LNCaP clone FGC (cell line): Measurements from ENCODE around the gene UBE2G1.

Experiments used
- DNase-seq: peaks from one replicate; pipeline ENCODE4 v3.0.0-alpha.2; 2011; ENCODE audit warnings: low read depth
- H3K4me3 ChIP-seq: 2 replicates; pipeline ENCODE4 v1.5.1; 2011; ENCODE audit warnings: mild to moderate bottlenecking, low read depth, low read length, control low read depth
- TF ChIP-seq, protein P1 (sequence below): IDR thresholded peaks from 2 replicates; pipeline ENCODE4 v1.5.1; 2012; ENCODE audit warnings: mild to moderate bottlenecking; ENCODE audit not compliant: control insufficient read depth, insufficient read depth; ENCODE audit errors: extremely low read depth

The UBE2G1 gene

DNA sequence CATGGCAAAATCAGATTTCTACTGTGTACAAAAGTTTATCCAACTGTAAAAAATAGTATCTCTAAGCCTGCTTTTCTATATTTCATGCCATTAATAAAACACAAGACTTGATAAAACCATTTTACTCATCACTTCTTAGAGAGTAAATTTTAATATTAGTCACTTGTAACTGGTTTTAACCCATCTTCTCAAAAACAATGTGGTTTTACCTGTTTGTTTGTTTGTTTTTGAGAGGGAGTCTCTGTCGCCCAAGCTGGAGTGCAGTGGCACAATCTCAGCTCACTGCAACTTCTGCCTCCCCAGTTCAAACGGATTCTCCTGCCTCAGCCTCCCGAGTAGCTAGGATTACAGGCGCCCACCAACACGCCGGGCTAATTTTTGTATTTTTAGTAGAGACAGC is 32.1 kb downstream of the UBE2G1 start:
- H3K4me3 ChIP-seq, result no peak overlapping the region
- DNase-seq, result no peak
- TF ChIP-seq, protein P1, sequence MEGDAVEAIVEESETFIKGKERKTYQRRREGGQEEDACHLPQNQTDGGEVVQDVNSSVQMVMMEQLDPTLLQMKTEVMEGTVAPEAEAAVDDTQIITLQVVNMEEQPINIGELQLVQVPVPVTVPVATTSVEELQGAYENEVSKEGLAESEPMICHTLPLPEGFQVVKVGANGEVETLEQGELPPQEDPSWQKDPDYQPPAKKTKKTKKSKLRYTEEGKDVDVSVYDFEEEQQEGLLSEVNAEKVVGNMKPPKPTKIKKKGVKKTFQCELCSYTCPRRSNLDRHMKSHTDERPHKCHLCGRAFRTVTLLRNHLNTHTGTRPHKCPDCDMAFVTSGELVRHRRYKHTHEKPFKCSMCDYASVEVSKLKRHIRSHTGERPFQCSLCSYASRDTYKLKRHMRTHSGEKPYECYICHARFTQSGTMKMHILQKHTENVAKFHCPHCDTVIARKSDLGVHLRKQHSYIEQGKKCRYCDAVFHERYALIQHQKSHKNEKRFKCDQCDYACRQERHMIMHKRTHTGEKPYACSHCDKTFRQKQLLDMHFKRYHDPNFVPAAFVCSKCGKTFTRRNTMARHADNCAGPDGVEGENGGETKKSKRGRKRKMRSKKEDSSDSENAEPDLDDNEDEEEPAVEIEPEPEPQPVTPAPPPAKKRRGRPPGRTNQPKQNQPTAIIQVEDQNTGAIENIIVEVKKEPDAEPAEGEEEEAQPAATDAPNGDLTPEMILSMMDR, result no peak

DNA sequence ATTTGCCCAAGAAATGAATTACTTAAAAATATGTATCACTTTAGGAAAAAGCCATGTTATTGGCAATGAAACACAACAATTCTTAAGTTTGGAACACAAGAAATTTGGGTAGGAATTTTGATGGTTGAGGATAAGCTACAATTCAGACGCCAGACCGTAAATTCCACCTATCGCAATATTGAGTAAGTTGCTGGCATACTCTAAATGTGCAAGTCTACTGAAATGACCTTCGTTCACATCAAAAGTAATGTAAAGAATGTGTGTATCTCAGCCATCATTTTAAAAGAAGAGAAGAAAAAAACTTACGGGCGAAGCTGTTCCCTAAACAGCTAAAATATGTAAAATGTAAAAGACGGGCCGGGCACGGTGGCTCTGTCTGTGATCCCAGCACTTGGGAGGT is 33.4 kb downstream of the UBE2G1 start:
- no peak overlapping the region for H3K4me3 ChIP-seq
- DNase-seq, result no peak
- TF ChIP-seq, protein P1, result no peak

DNA sequence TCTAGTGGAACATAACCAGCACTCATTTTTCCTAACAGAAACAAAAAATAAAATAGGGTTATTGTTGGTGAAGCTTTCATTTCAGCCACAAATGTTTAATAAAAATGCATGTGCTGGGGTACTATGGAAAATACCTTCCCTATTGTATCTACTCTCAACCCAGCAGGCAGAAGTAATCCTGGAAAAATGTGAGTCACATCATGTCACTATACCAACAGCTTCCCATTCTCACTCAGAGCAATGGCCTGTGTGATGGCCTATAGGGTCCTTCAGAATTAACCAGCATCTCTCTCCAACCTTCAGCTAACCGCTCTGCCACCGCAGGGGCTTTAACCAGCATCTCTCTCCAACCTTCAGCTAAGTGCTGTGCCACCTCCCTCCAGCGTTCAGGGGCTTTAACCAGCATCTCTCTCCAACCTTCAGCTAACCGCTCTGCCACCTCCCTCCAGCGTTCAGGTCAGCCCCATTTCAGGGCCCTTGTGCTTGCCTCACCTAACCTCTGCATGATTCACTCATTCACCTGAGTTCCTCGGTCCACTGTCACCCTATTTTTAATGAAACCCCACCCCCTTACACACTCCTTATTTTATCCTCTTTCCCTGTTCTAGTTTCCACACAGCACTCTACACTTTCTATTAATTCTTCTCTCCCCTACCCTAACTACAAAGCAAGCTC is 34.0 kb downstream of the UBE2G1 start:
- no peak for DNase-seq
- TF ChIP-seq, protein P1, result no peak
- no peak overlapping the region for H3K4me3 ChIP-seq

DNA sequence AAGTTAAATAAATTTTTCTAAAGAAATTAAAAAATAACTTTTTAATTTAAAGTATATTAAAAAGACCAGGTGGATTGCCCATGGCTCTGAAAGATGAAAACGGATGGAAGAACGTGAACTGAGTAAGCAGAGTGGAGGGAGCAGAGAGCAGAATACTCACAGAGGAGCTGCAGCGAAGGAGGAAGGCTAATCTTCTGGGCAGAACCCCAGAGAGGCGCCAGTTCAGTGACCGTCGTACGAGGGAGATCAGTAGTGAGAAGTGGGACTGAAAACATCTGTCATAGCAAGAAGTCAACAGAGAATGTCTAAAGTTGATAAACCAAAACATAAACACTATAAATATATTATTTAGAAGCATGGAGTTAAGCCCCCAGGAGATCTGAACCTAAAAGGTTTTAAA is 34.9 kb downstream of the UBE2G1 start:
- no peak for DNase-seq
- TF ChIP-seq, protein P1, result no peak
- no peak overlapping the region for H3K4me3 ChIP-seq

DNA sequence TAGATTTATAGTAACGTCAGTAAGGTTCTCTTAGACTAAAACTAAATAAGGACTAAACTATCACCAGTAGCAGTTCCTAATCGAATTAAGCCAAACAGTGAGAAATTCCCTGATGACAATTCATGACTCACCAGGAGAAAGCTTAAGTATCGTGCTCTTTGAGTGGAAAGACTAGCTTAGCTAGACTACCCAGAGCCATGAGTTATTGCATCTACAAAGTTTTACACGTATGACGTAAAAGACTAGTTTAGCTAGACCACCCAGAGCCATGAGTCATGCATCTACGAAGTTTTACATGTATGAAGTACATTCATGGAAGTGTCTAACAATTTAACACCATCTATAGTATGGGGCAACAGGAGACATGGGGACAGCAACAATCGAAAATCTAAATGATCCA is 36.6 kb downstream of the UBE2G1 start:
- no peak for DNase-seq
- H3K4me3 ChIP-seq, result no peak overlapping the region
- TF ChIP-seq, protein P1, result no peak

DNA sequence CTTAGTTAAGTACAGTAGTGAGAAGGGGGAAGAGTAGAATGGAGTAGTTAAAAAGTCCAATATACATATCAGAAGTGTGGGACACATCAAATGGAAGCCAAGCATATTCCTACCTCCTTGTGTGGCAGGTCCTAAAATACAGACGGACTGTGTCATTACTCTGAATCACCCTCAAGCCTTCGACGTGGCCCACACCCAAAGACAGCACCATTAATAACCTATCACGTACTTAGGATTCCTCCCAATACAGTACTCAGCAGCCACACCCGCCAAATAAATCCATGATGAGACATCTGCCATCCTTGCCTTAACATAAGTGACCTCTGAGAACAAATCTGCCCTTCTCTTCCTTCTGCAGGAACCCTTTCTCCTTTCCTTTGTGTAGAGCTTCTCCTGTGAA is 38.9 kb downstream of the UBE2G1 start:
- no peak overlapping the region for H3K4me3 ChIP-seq
- DNase-seq, result no peak
- TF ChIP-seq, protein P1, result no peak

DNA sequence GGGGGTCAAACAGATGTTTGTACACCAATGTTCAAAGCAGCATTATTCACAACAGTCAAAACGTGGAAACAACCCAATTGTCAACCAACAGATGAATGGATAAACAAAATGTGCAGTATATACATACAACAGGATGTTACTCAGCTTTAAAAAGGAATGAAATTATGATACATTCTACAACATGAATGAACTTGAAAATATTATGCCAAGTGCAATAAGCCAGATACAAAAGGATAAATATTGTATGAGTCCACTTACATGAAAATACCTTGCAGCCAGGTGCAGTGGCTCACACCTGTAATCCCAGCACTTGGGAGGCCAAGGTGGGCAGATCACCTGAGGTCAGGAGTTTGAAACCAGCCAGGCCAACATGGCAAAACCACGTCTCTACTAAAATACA is 39.9 kb downstream of the UBE2G1 start:
- TF ChIP-seq, protein P1, result no peak
- no peak for DNase-seq
- H3K4me3 ChIP-seq, result no peak overlapping the region
